ENCODE measurements around the gene PTPRF.

Gene PTPRF

DNA sequence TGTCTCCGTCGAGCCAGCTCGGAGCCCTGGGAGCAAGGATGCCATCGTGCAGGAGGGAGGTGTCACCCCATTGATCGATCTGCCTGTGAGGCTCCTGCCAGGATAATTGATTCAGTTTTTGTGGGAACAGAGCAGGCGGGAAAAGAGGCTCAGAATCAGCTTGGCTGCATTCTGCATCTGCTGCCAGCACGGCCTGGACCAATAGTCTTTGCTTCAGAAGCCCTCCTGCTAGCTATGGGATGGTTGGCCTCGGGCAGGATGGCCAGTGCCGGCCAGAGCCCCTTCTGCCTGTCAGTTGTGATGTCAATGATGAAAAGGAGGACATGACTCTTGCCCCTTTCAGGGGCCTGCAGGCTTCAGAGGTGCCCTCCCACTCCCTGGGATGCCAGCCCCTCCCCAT, 39.6 kb downstream of the PTPRF start:
- Histone ChIP-seq H3K9ac (ENCODE audit: low read length in 2 of 2) (no peak overlapping the region), H3K27me3 (ENCODE audit: control insufficient read depth in 1 of 2, insufficient read depth in 2 of 2, low read length in 2 of 2) (no peaks in the 10 kb centered on the region), H3K36me3 (ENCODE audit: control insufficient read depth in 2 of 2, insufficient read depth in 2 of 2, low read length in 2 of 2) (peaks cover 0 to 17% of the 10 kb centered on the region in 2 donors), H3K4me3 (ENCODE audit: low read length in 2 of 2) (no peak overlapping the region), H3K4me1 (ENCODE audit: control insufficient read depth, insufficient read depth, low read length) (peaks cover 16% of the 10 kb centered on the region), H3K9me3 (ENCODE audit: control insufficient read depth in 2 of 2, low read length in 2 of 2) (no peaks in the 10 kb centered on the region), H3K27ac (ENCODE audit: low read length) (no peak overlapping the region)

DNA sequence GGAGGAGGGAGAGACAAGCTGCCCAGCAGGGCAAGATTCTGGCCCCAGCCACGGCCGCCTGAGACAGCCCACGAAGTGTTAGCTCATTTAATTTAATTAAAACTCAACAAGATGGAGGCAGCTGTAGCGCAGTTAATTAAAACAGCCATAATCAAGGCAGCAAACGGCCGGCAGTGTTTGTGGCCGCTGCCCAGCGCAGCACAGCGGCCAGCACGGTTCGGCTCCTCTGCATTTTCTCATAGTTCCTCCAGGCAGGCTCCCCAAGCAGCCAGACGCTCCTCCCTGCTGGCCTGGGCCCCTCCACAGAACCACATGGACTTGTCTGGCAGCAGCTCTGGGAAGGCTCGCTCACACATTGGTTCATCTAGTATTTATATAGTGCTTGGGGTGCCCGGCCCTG, 40.0 kb downstream of the PTPRF start:
- peaks cover 0 to 17% of the 10 kb centered on the region in 2 donors for H3K36me3 ChIP-seq (ENCODE audit: control insufficient read depth in 2 of 2, insufficient read depth in 2 of 2, low read length in 2 of 2)

DNA sequence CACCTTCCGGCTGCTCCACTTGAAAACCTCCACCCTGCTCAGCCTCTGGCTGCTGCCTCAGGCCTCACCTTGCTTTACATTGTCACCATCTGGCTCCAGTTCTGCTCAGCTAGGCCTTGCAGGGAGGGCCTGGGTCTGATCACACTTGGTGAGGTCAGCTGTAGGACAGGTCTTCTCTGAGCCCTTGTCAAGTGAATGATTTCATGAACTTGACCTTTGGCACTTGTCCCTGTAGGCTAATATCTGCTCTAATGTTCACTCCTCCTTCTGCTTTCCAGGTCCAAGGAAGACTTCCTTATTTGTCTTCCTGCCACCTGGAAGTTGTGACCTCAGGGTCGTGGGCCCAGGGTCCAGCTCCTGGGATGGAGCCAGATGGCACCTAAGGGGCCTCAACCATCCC, 41.4 kb downstream of the PTPRF start:
- no peak overlapping the region for H3K27ac ChIP-seq (ENCODE audit: low read length)
- H3K36me3 ChIP-seq (ENCODE audit: control insufficient read depth in 2 of 2, insufficient read depth in 2 of 2, low read length in 2 of 2), result peaks cover 3 to 18% of the 10 kb centered on the region in 2 donors
- H3K9me3 ChIP-seq (ENCODE audit: control insufficient read depth in 2 of 2, low read length in 2 of 2), result no peaks in the 10 kb centered on the region
- H3K4me1 ChIP-seq (ENCODE audit: control insufficient read depth, insufficient read depth, low read length), result peaks cover 3% of the 10 kb centered on the region
- no peak overlapping the region for H3K9ac ChIP-seq (ENCODE audit: low read length in 2 of 2)
- H3K27me3 ChIP-seq (ENCODE audit: control insufficient read depth in 1 of 2, insufficient read depth in 2 of 2, low read length in 2 of 2), result no peaks in the 10 kb centered on the region
- no peak overlapping the region for H3K4me3 ChIP-seq (ENCODE audit: low read length in 2 of 2)

More for the DNA sequence above, 40.0 kb downstream of the PTPRF start:
- H3K27ac ChIP-seq (ENCODE audit: low read length), result no peak overlapping the region
- H3K27me3 ChIP-seq (ENCODE audit: control insufficient read depth in 1 of 2, insufficient read depth in 2 of 2, low read length in 2 of 2), result no peaks in the 10 kb centered on the region
- H3K4me3 ChIP-seq (ENCODE audit: low read length in 2 of 2), result no peak overlapping the region
- peaks cover 11% of the 10 kb centered on the region for H3K4me1 ChIP-seq (ENCODE audit: control insufficient read depth, insufficient read depth, low read length)
- no peak overlapping the region for H3K9ac ChIP-seq (ENCODE audit: low read length in 2 of 2)
- H3K9me3 ChIP-seq (ENCODE audit: control insufficient read depth in 2 of 2, low read length in 2 of 2), result no peaks in the 10 kb centered on the region

DNA sequence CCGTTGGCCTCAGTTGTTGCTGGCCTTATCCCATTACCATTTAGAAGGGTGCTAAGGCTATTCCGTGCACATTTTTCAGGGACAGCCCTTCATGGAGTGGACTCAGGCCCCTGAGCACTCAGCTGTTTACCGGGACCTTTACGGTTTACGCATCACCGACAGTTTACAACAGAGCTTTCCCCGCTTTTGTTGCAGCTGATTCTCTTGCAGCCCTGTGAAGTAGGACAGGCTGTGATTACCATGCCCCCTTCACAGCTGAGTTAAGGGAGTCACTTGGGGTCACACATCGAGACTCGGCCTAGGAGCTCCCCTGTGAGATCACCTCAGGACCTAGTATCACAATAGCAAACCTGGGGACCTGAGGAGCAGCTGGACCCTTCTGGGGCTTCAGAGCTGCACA, 41.9 kb downstream of the PTPRF start:
- no peak overlapping the region for H3K9ac ChIP-seq (ENCODE audit: low read length in 2 of 2)
- no peaks in the 10 kb centered on the region for H3K9me3 ChIP-seq (ENCODE audit: control insufficient read depth in 2 of 2, low read length in 2 of 2)
- H3K4me1 ChIP-seq (ENCODE audit: control insufficient read depth, insufficient read depth, low read length), result peaks cover 3% of the 10 kb centered on the region
- H3K27me3 ChIP-seq (ENCODE audit: control insufficient read depth in 1 of 2, insufficient read depth in 2 of 2, low read length in 2 of 2), result no peaks in the 10 kb centered on the region
- H3K4me3 ChIP-seq (ENCODE audit: low read length in 2 of 2), result no peak overlapping the region
- peaks cover 3 to 19% of the 10 kb centered on the region in 2 donors for H3K36me3 ChIP-seq (ENCODE audit: control insufficient read depth in 2 of 2, insufficient read depth in 2 of 2, low read length in 2 of 2)
- no peak overlapping the region for H3K27ac ChIP-seq (ENCODE audit: low read length)

DNA sequence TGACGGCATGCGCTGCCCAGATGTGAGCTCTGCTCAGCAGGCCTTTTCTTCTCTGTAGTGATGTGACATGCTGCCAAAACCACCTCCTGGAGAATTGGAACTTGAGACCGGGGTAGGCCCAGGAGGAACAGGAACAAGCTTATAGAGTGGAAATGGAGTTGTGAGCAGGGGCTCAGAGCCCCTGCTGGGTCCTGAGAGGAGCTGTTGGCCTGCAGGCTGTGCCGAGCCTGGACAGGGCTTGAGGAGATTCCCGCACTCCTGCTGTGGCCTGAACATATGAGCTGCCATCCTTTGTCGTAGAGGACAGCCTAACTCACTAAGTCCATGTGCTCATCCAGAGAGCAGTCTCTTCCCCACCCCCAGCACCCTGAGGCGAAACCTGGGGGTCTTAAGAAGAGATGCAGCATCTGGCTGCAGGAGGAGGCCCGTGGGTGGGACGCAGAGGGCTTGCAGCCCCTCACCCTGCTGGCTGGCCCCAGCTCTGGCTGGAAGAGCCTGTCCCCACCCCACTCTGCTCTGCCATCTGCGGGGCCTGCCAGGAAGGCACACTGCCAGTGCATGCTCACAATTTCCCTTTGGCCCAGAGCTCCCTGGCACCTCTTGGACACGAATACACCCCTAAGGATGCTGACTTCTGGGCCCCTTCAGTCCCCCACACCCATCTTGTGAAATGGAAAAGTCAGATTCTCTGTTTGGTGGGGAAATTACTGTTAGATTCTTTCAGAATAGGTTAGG, 42.5 kb downstream of the PTPRF start:
- H3K36me3 ChIP-seq (ENCODE audit: control insufficient read depth in 2 of 2, insufficient read depth in 2 of 2, low read length in 2 of 2), result peaks cover 3 to 19% of the 10 kb centered on the region in 2 donors
- no peak overlapping the region for H3K4me3 ChIP-seq (ENCODE audit: low read length in 2 of 2)
- peaks cover 3% of the 10 kb centered on the region for H3K4me1 ChIP-seq (ENCODE audit: control insufficient read depth, insufficient read depth, low read length)
- H3K9me3 ChIP-seq (ENCODE audit: control insufficient read depth in 2 of 2, low read length in 2 of 2), result no peaks in the 10 kb centered on the region
- no peak overlapping the region for H3K9ac ChIP-seq (ENCODE audit: low read length in 2 of 2)
- H3K27ac ChIP-seq (ENCODE audit: low read length), result no peak overlapping the region
- H3K27me3 ChIP-seq (ENCODE audit: control insufficient read depth in 1 of 2, insufficient read depth in 2 of 2, low read length in 2 of 2), result no peaks in the 10 kb centered on the region

DNA sequence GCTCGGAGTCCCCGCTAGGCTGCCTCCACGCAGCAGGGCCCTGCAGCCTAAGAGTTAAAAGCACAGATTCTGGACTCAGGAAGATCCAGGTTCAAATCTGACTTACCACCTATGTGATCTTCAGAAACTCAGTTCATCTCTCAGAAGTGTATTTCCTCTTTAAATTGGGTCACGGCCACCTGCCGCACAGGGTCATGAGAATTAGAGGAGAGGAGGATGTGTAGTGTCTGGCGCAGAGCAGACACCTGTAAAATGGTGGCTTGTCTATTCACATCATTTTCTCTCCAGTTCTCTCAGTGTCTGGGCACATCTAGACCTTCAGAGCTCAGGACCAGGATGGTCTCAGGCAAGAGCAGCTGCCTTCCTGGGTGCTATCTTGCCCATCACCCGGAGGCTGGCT, 45.8 kb downstream of the PTPRF start:
- Histone ChIP-seq H3K4me3 (ENCODE audit: low read length in 2 of 2) (no peak overlapping the region), H3K36me3 (ENCODE audit: control insufficient read depth in 2 of 2, insufficient read depth in 2 of 2, low read length in 2 of 2) (peaks cover 7 to 19% of the 10 kb centered on the region in 2 donors), H3K9me3 (ENCODE audit: control insufficient read depth in 2 of 2, low read length in 2 of 2) (no peaks in the 10 kb centered on the region), H3K27ac (ENCODE audit: low read length) (no peak overlapping the region), H3K4me1 (ENCODE audit: control insufficient read depth, insufficient read depth, low read length) (peaks cover 3% of the 10 kb centered on the region), H3K9ac (ENCODE audit: low read length in 2 of 2) (no peak overlapping the region), H3K27me3 (ENCODE audit: control insufficient read depth in 1 of 2, insufficient read depth in 2 of 2, low read length in 2 of 2) (no peaks in the 10 kb centered on the region)

DNA sequence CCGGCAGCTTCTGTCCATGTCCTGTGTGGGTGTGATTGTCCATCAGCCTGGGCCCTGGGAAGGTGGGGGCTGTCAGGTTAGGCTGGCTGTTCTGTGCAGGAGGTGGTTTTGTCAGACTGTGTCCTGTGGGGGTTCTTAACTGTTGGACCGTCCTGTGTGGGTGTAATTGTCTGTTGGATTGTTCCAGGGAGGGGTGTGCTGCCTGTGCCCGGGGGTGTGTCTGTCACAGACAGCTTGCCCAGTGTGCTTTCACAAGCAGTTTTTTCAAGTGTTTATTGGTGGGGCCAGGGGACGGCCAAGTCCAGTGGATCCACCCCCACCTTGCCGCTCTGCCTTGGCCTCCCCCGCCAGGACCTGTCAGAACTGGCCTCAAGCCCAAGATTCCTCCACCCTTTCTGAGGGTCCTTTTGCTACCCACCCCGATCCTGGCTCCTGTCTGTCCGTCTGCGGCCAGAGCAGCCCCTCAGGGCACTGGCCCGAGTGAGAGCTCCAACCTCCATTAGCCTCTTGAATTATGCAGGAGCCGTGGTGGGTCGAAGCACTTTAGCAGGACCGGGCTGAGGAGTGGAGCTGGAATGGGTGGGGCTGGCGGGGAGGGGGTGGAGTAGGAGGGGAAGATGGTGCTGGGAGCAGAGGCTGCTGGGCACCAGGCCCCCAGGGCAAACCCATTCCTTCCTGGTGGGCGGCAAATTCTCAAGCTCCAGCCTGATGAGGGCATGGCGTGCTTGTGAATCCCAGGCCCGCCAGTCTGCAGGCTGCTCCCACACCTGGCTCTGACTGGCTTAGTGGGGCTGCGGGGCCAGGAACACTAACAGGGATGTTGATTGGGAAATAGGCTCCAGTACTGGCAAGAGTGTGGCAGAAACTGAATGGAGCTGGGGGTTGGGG, 47.2 kb downstream of the PTPRF start:
- peaks cover 3% of the 10 kb centered on the region for H3K4me1 ChIP-seq (ENCODE audit: control insufficient read depth, insufficient read depth, low read length)
- H3K27me3 ChIP-seq (ENCODE audit: control insufficient read depth in 1 of 2, insufficient read depth in 2 of 2, low read length in 2 of 2), result no peaks in the 10 kb centered on the region
- H3K36me3 ChIP-seq (ENCODE audit: control insufficient read depth in 2 of 2, insufficient read depth in 2 of 2, low read length in 2 of 2), result peaks cover 7 to 10% of the 10 kb centered on the region in 2 donors
- no peaks in the 10 kb centered on the region for H3K9me3 ChIP-seq (ENCODE audit: control insufficient read depth in 2 of 2, low read length in 2 of 2)
- no peak overlapping the region for H3K4me3 ChIP-seq (ENCODE audit: low read length in 2 of 2)
- no peak overlapping the region for H3K27ac ChIP-seq (ENCODE audit: low read length)
- no peak overlapping the region for H3K9ac ChIP-seq (ENCODE audit: low read length in 2 of 2)

DNA sequence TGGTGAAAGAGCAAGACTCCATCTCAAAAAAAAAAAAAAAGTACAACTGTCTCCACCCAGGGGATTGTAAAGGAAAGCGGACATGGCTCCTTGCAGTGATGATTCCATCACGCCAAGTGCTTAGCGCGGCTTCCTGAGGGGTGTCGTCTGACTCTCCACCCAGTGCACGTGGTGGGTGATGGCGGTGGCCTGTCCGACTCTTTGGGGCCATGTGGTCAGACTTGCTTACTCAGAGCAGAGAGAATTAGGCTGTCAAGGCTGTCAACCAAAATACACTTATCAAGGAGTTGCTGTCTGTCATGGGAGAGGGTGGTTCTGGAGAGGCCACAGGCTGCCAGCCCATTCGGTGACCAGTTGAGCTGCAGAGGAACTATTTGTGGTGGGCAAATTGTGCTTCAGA, 49.4 kb downstream of the PTPRF start:
- no peak overlapping the region for H3K9ac ChIP-seq (ENCODE audit: low read length in 2 of 2)
- H3K27ac ChIP-seq (ENCODE audit: low read length), result no peak overlapping the region
- peaks cover 7 to 10% of the 10 kb centered on the region in 2 donors for H3K36me3 ChIP-seq (ENCODE audit: control insufficient read depth in 2 of 2, insufficient read depth in 2 of 2, low read length in 2 of 2)
- H3K9me3 ChIP-seq (ENCODE audit: control insufficient read depth in 2 of 2, low read length in 2 of 2), result no peaks in the 10 kb centered on the region
- H3K4me3 ChIP-seq (ENCODE audit: low read length in 2 of 2), result no peak overlapping the region
- H3K4me1 ChIP-seq (ENCODE audit: control insufficient read depth, insufficient read depth, low read length), result no peaks in the 10 kb centered on the region
- H3K27me3 ChIP-seq (ENCODE audit: control insufficient read depth in 1 of 2, insufficient read depth in 2 of 2, low read length in 2 of 2), result no peaks in the 10 kb centered on the region

DNA sequence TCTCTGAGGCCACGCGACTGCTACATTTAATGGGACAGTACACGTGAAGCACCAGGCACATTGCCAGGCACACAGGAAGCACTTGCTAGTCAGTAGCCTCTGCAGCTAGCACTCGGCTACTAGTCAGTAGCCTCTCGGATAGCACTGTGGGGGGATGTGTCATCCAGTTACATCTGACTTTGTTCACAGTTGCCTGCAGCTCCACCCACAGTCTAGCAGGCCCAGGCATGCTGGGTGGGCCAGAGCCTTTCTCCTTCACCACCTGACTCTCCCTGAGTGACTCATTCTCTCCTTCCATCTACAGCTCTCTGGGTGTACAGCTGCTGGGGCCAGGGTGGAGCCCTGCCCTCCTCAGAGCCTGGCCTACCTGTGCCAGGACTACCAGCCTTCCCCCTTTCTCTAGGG, 51.5 kb downstream of the PTPRF start:
- H3K27me3 ChIP-seq (ENCODE audit: control insufficient read depth in 1 of 2, insufficient read depth in 2 of 2, low read length in 2 of 2), result no peaks in the 10 kb centered on the region
- no peaks in the 10 kb centered on the region for H3K4me1 ChIP-seq (ENCODE audit: control insufficient read depth, insufficient read depth, low read length)
- H3K27ac ChIP-seq (ENCODE audit: low read length), result no peak overlapping the region
- no peaks in the 10 kb centered on the region for H3K9me3 ChIP-seq (ENCODE audit: control insufficient read depth in 2 of 2, low read length in 2 of 2)
- no peak overlapping the region for H3K4me3 ChIP-seq (ENCODE audit: low read length in 2 of 2)
- peaks cover 3 to 9% of the 10 kb centered on the region in 2 donors for H3K36me3 ChIP-seq (ENCODE audit: control insufficient read depth in 2 of 2, insufficient read depth in 2 of 2, low read length in 2 of 2)
- H3K9ac ChIP-seq (ENCODE audit: low read length in 2 of 2), result no peak overlapping the region

DNA sequence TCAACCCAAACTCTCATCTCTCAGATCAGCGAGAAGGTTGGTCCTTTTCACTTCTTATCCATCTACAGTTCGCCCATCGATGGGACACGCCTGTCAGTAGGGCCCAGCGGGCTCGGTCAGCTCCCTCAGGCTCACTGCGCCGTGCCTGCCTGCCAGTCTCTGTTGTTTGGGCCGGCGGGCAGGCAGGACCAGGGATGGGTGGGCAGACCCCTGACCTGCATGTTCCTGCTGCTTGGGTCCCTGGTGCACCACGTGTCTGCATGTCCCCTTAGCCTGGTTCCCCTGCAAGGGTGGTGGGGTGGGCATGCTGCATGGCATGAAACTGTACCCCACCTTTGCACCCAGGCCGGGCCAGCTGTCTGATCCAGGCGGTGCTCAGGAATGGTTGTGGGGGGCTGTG, 52.4 kb downstream of the PTPRF start:
- no peaks in the 10 kb centered on the region for H3K27me3 ChIP-seq (ENCODE audit: control insufficient read depth in 1 of 2, insufficient read depth in 2 of 2, low read length in 2 of 2)
- no peak overlapping the region for H3K9ac ChIP-seq (ENCODE audit: low read length in 2 of 2)
- H3K4me3 ChIP-seq (ENCODE audit: low read length in 2 of 2), result no peak overlapping the region
- H3K27ac ChIP-seq (ENCODE audit: low read length), result no peak overlapping the region
- no peaks in the 10 kb centered on the region for H3K9me3 ChIP-seq (ENCODE audit: control insufficient read depth in 2 of 2, low read length in 2 of 2)
- peaks cover 3 to 8% of the 10 kb centered on the region in 2 donors for H3K36me3 ChIP-seq (ENCODE audit: control insufficient read depth in 2 of 2, insufficient read depth in 2 of 2, low read length in 2 of 2)
- H3K4me1 ChIP-seq (ENCODE audit: control insufficient read depth, insufficient read depth, low read length), result peaks cover 3% of the 10 kb centered on the region

DNA sequence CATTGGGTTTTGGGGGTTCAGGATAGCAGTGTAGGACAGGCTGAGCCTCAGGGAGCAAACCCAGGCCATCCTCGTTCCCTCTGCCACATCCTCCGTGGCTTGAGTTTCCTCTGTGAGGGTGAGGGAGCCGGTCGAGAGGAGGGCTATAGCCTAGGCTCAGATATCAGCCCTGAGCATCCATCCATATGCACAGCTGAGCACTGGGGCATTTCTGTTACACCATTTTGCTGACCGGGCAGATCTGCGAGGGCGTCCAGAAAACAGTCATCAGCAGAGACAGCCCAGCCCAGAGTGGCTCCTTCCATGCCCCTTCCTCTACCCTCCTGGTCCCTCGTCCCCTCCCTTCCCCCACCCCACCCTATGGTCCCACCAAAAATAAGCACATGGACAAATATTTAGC, 53.5 kb downstream of the PTPRF start:
- H3K4me3 ChIP-seq (ENCODE audit: low read length in 2 of 2), result no peak overlapping the region
- no peak overlapping the region for H3K27ac ChIP-seq (ENCODE audit: low read length)
- H3K9me3 ChIP-seq (ENCODE audit: control insufficient read depth in 2 of 2, low read length in 2 of 2), result no peaks in the 10 kb centered on the region
- H3K36me3 ChIP-seq (ENCODE audit: control insufficient read depth in 2 of 2, insufficient read depth in 2 of 2, low read length in 2 of 2), result peaks cover 3 to 11% of the 10 kb centered on the region in 2 donors
- peaks cover 3% of the 10 kb centered on the region for H3K4me1 ChIP-seq (ENCODE audit: control insufficient read depth, insufficient read depth, low read length)
- H3K9ac ChIP-seq (ENCODE audit: low read length in 2 of 2), result no peak overlapping the region
- no peaks in the 10 kb centered on the region for H3K27me3 ChIP-seq (ENCODE audit: control insufficient read depth in 1 of 2, insufficient read depth in 2 of 2, low read length in 2 of 2)
